ENCODE measurements around the gene TMEM190. TPM values are rescaled to one million over a fixed set of nuclear protein-coding genes. Genes with fewer than 3 reads are reported as not detected.

Gene TMEM190
- total and polyA plus RNA-seq, 2 donors (not counting 1 experiment from before 2014, with no cell fraction given) = not detected

DNA sequence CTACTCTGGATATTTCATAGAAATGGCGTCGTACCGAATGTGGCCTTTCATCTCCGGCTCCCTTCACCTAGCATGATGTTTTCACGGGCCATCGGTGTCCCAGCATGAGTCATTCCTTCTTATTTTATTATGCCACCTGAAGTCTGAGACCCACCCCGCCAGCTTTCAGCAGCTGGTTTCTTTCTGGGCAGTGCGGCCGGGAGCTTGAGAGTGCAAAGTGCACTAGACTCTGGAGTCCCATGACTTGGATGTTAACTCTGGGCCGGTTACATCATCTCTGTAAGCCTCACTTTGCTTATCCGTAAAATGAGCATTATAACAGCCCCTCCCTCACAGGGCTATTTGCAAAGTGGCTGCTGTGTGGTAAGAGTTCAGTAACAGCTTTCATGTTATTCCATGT is 42.8 kb upstream of the TMEM190 start:
- ChIA-PET POLR2A (no interaction called here), CTCF (no interaction called here)
- no peak overlapping the region for H3K4me3 Mint-ChIP-seq
- Histone ChIP-seq H3K27ac (ENCODE audit: low read length in 2 of 2) (no peak overlapping the region), H3K4me3 (ENCODE audit: control extremely low read depth in 1 of 5, extremely low read depth in 1 of 5, insufficient read depth in 1 of 5, low read depth in 2 of 5, low read length in 4 of 5) (no peak overlapping the region), H3K4me1 (ENCODE audit: control insufficient read depth in 2 of 2, insufficient read depth in 2 of 2, low read length in 2 of 2) (peaks cover 2 to 8% of the 10 kb centered on the region in 2 donors), H3K36me3 (replicated peaks in 1 of 2; ENCODE audit: control extremely low read depth in 1 of 2, control insufficient read depth in 1 of 2, extremely low read depth in 1 of 2, insufficient read depth in 2 of 2, low read length in 1 of 2) (no peaks in the 10 kb centered on the region), H3K4me2 (replicated peaks; ENCODE audit: low read depth, low read length, poor library complexity, severe bottlenecking) (no peak overlapping the region), H4K20me1 (ENCODE audit: control insufficient read depth, insufficient read depth, low read length, poor library complexity, severe bottlenecking) (no peaks in the 10 kb centered on the region), H3K9me3 (ENCODE audit: control extremely low read depth in 1 of 3, control insufficient read depth in 2 of 3, insufficient read depth in 1 of 3, low read length in 2 of 3) (no peaks in the 10 kb centered on the region), H3K9ac (ENCODE audit: low read length) (no peak overlapping the region), H3K79me2 (ENCODE audit: control insufficient read depth, insufficient read depth, low read length) (no peaks in the 10 kb centered on the region), H3K27me3 (replicated peaks in 1 of 4; ENCODE audit: control extremely low read depth in 1 of 4, control insufficient read depth in 3 of 4, insufficient read depth in 4 of 4, low read length in 3 of 4) (peaks cover 0 to 20% (median 4%) of the 10 kb centered on the region in 4 experiments), H2AFZ (ENCODE audit: insufficient read depth, low read depth, low read length, poor library complexity, severe bottlenecking) (no peak overlapping the region)
- DNase-seq (no peak), ATAC-seq (ENCODE audit: low read depth) (no peak)
- 96% methylated on average over 9 of the region's 11 CpGs for WGBS (ENCODE audit: insufficient coverage)
- TF ChIP-seq, protein P1, sequence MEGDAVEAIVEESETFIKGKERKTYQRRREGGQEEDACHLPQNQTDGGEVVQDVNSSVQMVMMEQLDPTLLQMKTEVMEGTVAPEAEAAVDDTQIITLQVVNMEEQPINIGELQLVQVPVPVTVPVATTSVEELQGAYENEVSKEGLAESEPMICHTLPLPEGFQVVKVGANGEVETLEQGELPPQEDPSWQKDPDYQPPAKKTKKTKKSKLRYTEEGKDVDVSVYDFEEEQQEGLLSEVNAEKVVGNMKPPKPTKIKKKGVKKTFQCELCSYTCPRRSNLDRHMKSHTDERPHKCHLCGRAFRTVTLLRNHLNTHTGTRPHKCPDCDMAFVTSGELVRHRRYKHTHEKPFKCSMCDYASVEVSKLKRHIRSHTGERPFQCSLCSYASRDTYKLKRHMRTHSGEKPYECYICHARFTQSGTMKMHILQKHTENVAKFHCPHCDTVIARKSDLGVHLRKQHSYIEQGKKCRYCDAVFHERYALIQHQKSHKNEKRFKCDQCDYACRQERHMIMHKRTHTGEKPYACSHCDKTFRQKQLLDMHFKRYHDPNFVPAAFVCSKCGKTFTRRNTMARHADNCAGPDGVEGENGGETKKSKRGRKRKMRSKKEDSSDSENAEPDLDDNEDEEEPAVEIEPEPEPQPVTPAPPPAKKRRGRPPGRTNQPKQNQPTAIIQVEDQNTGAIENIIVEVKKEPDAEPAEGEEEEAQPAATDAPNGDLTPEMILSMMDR (IDR thresholded peaks at IDR 0.05) = no peak
- TF ChIP-seq EZH2 (IDR thresholded peaks at IDR 0.05; ENCODE audit: borderline replicate concordance, insufficient read depth, low read depth, low read length, poor library complexity, severe bottlenecking) = no peak
- H3K4me1 Mint-ChIP-seq = peaks cover 5% of the 10 kb centered on the region
- no peaks in the 10 kb centered on the region for H3K9me3 Mint-ChIP-seq (ENCODE audit: insufficient read depth)
- intact Hi-C loops (cut with micrococcal nuclease) = no loop called here
- peaks cover 26% of the 10 kb centered on the region for H3K27me3 Mint-ChIP-seq
- H3K27ac Mint-ChIP-seq = no peak overlapping the region

DNA sequence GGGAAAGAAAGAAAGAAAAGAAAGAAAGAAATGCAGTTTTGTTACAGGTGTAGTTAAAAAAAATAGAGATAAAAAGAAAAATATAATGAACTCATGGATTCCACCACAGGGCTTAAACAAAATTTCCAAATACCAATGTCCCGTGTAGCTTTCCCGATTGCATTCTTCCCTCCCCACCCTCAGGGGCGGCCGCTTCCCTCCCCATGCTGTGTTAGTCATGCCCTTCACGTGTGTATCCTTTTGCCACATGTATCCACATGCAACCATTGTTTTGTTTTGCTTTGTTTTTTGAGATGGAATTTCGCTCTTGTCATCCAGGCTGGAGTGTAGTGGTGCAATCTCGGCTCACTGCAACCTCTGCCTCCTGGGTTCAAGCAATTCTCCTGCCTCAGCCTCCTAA is 40.5 kb upstream of the TMEM190 start:
- CTCF ChIA-PET = no interaction called here
- H3K27me3 Mint-ChIP-seq = peaks cover 26% of the 10 kb centered on the region

More for the DNA sequence above, 40.5 kb upstream of the TMEM190 start:
- no peak for ATAC-seq (ENCODE audit: low read depth)
- H3K79me2 ChIP-seq (ENCODE audit: control insufficient read depth, insufficient read depth, low read length) = peaks cover 11% of the 10 kb centered on the region
- intact Hi-C loops (cut with micrococcal nuclease) = loop anchor here (5.0 kb wide), 1 partner anchor 1469 kb away; the partner anchor contains the start of gene MYADM
- Mint-ChIP-seq H3K4me1 (peaks cover 17% of the 10 kb centered on the region), H3K27ac (no peak overlapping the region), H3K4me3 (no peak overlapping the region), H3K9me3 (ENCODE audit: insufficient read depth) (no peaks in the 10 kb centered on the region)
- H3K36me3 ChIP-seq (replicated peaks in 1 of 2; ENCODE audit: control extremely low read depth in 1 of 2, control insufficient read depth in 1 of 2, extremely low read depth in 1 of 2, insufficient read depth in 2 of 2, low read length in 1 of 2) = no peaks in the 10 kb centered on the region
- TF ChIP-seq EZH2 (IDR thresholded peaks at IDR 0.05; ENCODE audit: borderline replicate concordance, insufficient read depth, low read depth, low read length, poor library complexity, severe bottlenecking) = no peak
- TF ChIP-seq, protein P1 (IDR thresholded peaks at IDR 0.05) = no peak
- no peak overlapping the region for H3K27ac ChIP-seq (ENCODE audit: low read length in 2 of 2)
- no peak for DNase-seq
- H2AFZ ChIP-seq (ENCODE audit: insufficient read depth, low read depth, low read length, poor library complexity, severe bottlenecking) = no peak overlapping the region
- H3K27me3 ChIP-seq (replicated peaks in 1 of 4; ENCODE audit: control extremely low read depth in 1 of 4, control insufficient read depth in 3 of 4, insufficient read depth in 4 of 4, low read length in 3 of 4) = peaks cover 0 to 29% (median 9%) of the 10 kb centered on the region in 4 experiments
- peaks cover 13 to 22% of the 10 kb centered on the region in 2 donors for H3K4me1 ChIP-seq (ENCODE audit: control insufficient read depth in 2 of 2, insufficient read depth in 2 of 2, low read length in 2 of 2)
- no peak overlapping the region for H3K4me2 ChIP-seq (replicated peaks; ENCODE audit: low read depth, low read length, poor library complexity, severe bottlenecking)
- WGBS (ENCODE audit: insufficient coverage) = 100% methylated on average over 2 of the region's 7 CpGs
- POLR2A ChIA-PET = no interaction called here
- no peak overlapping the region for H3K4me3 ChIP-seq (ENCODE audit: control extremely low read depth in 1 of 5, extremely low read depth in 1 of 5, insufficient read depth in 1 of 5, low read depth in 2 of 5, low read length in 4 of 5)
- no peak overlapping the region for H3K9ac ChIP-seq (ENCODE audit: low read length)
- peaks cover 0 to 7% (median 0%) of the 10 kb centered on the region in 3 donors for H3K9me3 ChIP-seq (ENCODE audit: control extremely low read depth in 1 of 3, control insufficient read depth in 2 of 3, insufficient read depth in 1 of 3, low read length in 2 of 3)
- H4K20me1 ChIP-seq (ENCODE audit: control insufficient read depth, insufficient read depth, low read length, poor library complexity, severe bottlenecking) = no peaks in the 10 kb centered on the region

Measured in B cell (primary cell).